Fibroblast of pulmonary artery (primary cell): ENCODE results near the gene RPS6KA5.

Source experiments
- DNase-seq: peaks from one replicate; pipeline ENCODE4 v3.0.0-alpha.2; 2010; ENCODE audit warnings: low read depth
- H3K4me3 ChIP-seq: replicated peaks from 2 replicates; pipeline ENCODE4 v1.5.1; 2011; ENCODE audit warnings: low read depth, mild to moderate bottlenecking, control low read depth, low read length, moderate library complexity
- TF ChIP-seq, protein P1 (sequence below): IDR thresholded peaks from 2 replicates; pipeline ENCODE4 v1.5.1; 2011; ENCODE audit warnings: mild to moderate bottlenecking, control low read depth, low read length, inconsistent platforms; ENCODE audit errors: missing control alignments

The RPS6KA5 gene

DNA sequence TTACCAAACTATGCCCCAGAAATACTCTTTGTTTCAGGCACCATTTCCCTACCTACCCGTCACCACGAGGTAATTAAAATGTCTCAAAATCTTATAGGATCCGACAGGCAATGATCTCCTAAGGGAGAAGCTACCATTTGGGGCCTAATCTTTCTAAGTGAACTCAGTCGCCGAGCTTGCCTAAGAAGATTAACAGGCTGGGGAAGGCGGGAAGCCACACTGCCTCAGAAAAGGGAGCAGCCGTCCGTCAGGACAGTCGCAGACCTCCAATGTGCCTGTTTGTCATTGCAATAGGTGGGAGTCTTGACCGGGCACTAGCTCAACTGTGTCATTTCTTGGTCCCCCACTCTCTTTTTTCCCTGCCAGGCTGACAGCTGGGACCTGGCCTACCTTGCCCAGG lies 248.8 kb downstream of the RPS6KA5 start:
- no peak for DNase-seq
- TF ChIP-seq, protein P1, sequence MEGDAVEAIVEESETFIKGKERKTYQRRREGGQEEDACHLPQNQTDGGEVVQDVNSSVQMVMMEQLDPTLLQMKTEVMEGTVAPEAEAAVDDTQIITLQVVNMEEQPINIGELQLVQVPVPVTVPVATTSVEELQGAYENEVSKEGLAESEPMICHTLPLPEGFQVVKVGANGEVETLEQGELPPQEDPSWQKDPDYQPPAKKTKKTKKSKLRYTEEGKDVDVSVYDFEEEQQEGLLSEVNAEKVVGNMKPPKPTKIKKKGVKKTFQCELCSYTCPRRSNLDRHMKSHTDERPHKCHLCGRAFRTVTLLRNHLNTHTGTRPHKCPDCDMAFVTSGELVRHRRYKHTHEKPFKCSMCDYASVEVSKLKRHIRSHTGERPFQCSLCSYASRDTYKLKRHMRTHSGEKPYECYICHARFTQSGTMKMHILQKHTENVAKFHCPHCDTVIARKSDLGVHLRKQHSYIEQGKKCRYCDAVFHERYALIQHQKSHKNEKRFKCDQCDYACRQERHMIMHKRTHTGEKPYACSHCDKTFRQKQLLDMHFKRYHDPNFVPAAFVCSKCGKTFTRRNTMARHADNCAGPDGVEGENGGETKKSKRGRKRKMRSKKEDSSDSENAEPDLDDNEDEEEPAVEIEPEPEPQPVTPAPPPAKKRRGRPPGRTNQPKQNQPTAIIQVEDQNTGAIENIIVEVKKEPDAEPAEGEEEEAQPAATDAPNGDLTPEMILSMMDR: no peak
- no peak overlapping the region for H3K4me3 ChIP-seq

DNA sequence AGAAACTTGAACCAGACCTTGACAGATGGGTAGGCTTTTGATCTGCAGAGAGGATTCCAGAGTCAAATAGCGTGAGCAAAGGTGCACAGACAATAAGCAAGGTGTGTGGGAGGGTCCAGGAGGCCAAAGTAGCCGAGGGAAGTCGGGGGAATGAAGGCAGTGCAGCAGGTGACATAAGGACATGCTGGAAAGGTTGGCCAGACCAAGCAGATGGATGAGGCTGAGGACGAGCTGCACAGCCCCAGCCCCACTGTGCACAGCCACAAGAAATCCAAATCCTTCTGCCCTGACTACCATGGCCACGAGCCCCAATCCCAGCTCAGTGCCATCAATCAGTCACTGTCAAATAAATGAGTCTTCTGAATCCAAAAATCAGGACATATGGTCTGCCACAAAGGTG lies 249.6 kb downstream of the RPS6KA5 start:
- TF ChIP-seq, protein P1: no peak
- no peak overlapping the region for H3K4me3 ChIP-seq
- no peak for DNase-seq

DNA sequence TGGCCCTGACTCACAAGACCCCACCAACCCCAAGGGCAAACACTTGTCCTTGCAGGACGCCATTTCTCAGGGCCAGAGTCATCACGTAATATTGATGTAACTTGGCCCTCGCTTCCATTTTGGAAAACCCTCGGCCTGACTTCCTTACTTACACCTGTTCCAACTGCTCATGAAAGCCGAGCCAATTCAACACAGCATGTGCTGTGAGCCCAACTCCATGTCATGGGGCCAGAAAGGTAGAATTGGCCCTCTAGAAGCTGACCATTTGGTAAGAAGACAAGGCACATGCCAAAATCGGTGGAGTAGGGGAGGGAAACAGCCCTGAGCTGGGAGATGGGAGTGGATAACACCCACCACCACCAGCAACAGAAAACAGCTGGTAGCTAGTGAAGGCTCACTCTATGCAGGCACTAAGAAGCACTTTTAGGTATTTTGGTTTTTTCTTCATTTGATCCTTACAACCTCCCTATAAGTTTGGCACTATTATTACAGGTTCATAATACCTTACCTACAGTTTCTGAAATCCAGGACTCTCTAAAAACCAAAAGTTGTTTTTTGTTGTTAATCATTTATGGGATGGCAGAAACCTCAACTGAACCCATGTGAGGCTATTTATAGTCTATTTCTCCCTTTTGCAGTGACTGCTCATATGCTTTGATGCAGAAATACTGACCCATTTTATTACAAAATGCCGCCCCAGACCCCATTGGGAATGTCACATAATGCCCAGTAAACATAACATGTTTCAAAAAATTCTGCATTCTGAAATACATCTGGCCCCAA lies 250.7 kb downstream of the RPS6KA5 start:
- no peak for DNase-seq
- TF ChIP-seq, protein P1: no peak
- H3K4me3 ChIP-seq: no peak overlapping the region

DNA sequence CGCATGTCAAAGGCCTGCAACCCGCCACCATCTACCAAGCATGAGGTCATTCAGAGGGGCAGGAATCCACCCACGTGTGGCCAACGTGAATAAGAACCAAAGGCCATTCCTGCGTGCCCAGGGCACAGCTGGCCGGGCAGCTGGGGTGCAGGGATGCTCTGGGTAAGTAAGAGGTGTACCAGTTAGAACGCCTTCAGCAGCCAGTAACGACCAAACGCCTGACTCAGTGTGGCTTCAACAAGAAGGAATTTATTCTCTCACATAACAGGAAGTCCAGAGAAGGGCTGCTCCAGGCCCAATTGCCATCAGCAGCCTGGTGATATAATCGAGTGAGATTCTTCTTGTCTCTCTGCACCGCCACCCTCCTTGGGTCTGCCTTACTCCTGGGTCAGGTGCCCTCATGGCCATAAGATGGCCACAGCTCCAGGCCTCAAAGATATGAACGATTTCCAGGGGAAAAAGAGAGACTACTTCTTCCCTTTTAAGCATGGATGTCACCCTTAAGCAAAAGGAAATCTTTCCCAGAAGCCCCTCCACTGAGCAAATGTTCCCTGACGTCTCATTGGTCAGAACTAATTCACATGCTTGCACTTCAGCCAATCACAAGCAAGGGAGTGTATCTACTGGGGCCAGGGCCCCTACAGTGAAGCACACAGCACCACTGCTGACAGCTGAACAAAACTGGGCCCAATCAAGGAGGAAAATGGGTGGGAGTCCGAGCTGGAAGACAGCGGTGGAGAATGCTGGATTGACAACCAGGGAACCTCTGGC lies 251.5 kb downstream of the RPS6KA5 start:
- no peak for DNase-seq
- TF ChIP-seq, protein P1: no peak
- no peak overlapping the region for H3K4me3 ChIP-seq

DNA sequence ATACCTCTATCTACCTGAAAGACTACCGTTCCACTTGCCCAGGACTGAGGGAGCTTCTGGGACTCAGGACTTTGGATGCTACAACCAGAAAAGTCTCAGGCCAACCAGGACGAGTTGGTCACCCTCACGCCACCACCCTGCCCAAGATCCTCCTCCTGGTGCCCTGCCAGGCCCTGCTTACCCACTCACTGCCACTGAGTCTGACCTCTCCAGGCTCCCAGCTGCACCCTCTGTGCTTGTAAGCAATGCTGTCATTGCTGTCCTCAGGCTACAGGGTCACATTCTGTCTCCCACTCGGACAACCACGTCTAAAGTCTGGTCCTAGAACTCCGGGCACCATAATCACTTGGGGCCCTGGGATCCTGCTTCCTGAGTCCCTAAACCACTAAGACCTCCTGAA lies 253.4 kb downstream of the RPS6KA5 start:
- DNase-seq: no peak
- no peak overlapping the region for H3K4me3 ChIP-seq
- TF ChIP-seq, protein P1: no peak

DNA sequence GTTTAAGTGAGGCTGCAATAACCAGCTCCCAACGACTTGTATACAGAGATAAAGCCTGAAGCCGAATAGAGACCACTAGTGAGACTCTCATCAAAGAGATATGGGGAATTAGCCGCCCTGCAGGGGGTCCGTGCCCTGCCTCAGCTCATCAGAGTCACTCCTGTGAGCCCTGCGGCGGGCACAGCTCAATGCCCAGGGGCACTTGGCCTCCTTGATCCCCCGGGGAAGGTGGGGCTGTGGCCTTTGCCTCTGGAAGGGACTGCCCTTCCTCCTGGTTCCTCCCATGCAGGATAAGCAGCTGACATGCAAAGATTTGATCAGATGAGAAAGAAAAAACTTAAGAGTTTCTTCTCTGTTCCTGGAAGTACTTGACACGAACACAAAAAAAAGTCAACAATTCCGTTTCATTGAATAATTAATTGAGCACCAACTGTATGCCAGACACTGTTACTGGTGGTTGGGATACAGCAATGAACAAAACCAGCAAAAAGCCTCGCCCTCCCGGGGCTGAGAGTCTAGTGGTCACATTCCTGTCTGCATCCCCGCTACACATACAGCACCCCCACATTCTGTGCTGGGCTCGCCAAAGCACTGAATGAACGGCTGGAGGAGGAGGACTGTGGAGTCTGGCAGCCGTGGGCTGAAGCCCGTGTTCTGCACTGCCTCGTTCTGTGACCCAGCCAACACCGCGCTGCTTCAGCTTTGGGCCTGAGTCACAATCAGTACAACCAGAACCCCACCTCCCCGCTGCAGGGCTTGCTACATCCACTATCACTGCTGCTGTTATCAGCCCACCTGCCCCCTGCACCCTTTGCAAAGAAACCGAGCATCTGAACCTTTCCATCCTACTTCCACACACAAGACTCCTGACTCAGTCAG lies 254.5 kb downstream of the RPS6KA5 start:
- TF ChIP-seq, protein P1: no peak
- no peak for DNase-seq

More for the DNA sequence above, 254.5 kb downstream of the RPS6KA5 start:
- H3K4me3 ChIP-seq: no peak overlapping the region
